HTERT RPE-1 (cell line): ENCODE results near the gene HTT.

Experiments used
- in situ Hi-C: fragments of 300-500 bp; cut with MboI; formaldehyde crosslinking; loops from 4 replicates; pipeline ENCODE4 v1.14.3; 2020; ENCODE audit warnings: low sequenced_read_pairs

Gene HTT

GRCh38 chr4:3198906-3199305 lies 124.4 kb downstream of the HTT start:
- in situ Hi-C loops, result no loop called here

- in situ Hi-C loops, result no loop called here
These were observed 125.4 kb downstream of the HTT start for GRCh38 chr4:3199653-3200422.

- in situ Hi-C loops, result no loop called here
These were observed 126.1 kb downstream of the HTT start for GRCh38 chr4:3200423-3201090.

GRCh38 chr4:3201718-3202702 lies 127.5 kb downstream of the HTT start:
- in situ Hi-C loops, result no loop called here

GRCh38 chr4:3202836-3203820 lies 128.6 kb downstream of the HTT start:
- in situ Hi-C loops, result no loop called here

DNA sequence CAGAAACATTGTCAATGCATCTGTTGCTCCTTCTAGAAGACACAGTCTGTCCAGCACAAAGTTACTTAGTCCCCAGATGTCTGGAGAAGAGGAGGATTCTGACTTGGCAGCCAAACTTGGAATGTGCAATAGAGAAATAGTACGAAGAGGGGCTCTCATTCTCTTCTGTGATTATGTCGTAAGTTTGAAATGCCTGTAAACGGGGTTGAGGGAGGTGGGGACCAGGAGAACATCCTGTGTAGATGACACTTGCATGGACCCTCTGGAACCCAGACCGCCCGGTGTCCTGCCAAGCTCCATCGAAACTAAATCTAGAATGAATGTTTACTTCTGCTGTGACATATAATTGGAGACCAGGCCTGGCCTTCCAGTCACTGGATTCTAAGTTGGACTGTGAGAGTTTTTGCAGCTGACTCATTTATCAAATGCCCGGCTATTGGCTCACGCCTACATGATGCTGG lies 129.5 kb downstream of the HTT start:
- in situ Hi-C loops, result no loop called here

DNA sequence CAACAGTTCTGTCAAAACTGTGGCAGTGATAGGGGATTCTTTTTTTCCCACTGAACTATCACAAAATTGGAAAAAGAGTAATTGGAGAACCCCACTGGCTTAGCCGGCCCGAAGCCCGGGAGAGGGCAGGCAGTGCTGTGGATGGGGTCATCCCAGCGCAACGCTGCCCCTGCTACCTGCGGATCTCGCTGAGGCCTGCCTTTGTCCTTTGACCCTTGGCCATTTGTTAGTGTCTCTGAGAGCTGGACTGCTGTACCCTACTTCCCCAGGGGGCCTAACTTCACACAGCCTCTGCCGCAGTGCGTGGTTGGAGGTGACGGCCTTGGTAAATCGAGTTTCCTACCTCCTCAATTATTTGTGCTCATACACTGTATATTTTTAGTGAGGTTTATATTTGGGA lies 131.5 kb downstream of the HTT start:
- in situ Hi-C loops, result no loop called here

GRCh38 chr4:3206439-3207100 lies 132.1 kb downstream of the HTT start:
- in situ Hi-C loops, result no loop called here

DNA sequence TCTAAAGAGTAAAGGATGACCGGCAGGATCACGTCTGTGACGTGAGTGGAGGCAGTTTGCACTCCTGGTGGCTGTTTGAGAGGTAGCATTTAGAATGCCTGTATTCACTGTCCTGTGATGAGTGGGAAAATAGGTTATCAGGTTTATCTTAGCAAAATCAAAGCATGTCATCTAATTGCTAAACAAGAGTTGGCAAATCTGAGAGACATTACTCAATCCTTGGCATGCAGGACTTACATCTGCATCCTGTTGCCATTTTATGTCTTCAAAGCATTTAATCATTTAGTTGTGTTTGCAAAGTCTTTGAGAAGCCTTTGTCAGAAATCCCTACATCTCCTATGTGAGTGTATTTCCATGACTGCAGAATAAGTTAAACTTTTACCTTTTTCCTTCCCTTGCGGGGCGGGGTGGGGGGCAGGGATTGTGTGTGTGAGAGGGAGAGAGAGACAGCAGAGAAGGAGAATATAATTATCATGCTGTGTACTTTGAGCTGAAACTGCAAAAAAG lies 133.1 kb downstream of the HTT start:
- in situ Hi-C loops, result no loop called here

DNA sequence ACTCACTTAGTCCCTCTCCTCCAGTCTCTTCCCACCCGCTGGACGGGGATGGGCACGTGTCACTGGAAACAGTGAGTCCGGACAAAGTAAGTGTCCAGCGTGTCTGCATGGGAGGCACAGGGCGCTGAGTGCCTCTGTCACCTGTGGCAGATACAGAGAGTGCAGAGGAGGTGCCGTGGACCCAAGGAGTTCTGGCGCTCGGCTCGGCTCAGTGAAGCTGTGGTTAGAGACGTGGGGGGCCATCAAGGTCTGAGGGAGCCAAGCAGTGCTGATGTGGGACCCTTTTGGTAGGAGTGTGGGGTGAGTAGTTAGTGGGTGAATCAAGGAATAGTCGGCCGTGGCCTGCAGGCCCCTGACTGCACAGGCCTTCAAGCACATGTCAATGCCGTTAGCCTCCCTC lies 134.3 kb downstream of the HTT start:
- in situ Hi-C loops, result no loop called here

DNA sequence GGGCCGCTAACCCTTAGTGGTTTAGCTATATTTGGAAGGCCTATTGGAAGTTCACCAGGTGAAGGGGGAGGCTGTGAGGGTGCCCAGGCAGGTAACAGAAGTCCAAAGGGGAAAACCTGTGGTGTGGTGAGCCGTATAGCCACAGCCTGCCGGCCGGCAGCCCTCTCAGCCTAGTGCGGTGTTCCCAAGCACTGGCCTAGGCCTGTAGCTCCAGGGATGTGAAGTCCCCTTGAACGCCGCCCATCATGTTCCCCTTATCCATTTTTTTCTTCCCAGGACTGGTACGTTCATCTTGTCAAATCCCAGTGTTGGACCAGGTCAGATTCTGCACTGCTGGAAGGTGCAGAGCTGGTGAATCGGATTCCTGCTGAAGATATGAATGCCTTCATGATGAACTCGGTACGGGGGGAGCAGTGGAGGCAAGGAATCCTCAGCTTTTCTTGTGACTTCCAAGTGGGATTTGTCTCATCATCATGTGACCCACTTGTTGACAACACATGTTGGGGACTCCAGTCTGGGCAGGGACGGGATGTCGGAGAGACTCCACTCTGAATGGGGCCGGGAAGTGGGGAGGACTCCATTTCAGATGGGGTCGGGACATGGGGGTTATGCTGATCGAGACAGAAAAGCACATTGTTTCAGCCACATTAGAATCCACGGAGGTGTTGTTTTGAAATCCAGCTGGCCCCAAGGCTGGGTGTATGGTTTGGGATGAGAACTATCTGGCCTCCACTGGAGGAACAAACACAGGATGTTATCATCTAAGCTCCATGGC lies 135.3 kb downstream of the HTT start:
- in situ Hi-C loops, result no loop called here

DNA sequence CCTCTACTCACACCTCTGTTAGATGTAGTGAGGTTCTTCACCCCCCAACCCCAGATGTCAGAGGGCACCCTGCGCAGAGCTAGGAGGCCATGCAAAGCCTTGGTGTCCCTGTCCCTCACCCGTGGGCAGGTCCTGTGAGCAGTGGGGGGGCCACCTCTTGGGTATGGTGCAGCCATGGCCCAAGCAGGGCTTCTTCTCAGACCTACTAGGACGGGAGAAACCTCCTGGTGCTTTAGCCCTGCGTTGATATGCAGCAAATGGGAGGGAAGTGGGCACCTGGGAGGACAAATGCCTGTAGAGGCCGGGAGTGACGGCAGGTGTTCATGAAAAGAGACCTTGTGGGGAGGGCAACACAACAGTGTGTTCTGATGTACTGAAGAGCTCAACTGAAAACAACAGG lies 136.0 kb downstream of the HTT start:
- in situ Hi-C loops, result no loop called here

DNA sequence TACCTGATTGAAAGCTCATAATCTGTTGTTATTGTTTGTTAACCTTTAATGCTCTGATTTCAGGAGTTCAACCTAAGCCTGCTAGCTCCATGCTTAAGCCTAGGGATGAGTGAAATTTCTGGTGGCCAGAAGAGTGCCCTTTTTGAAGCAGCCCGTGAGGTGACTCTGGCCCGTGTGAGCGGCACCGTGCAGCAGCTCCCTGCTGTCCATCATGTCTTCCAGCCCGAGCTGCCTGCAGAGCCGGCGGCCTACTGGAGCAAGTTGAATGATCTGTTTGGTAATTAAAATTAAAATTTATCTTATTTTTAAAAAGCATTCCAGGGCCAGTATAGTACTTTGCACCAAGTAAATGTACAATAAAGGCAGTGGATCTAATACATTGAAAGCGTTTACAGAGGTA lies 137.4 kb downstream of the HTT start:
- in situ Hi-C loops, result no loop called here

DNA sequence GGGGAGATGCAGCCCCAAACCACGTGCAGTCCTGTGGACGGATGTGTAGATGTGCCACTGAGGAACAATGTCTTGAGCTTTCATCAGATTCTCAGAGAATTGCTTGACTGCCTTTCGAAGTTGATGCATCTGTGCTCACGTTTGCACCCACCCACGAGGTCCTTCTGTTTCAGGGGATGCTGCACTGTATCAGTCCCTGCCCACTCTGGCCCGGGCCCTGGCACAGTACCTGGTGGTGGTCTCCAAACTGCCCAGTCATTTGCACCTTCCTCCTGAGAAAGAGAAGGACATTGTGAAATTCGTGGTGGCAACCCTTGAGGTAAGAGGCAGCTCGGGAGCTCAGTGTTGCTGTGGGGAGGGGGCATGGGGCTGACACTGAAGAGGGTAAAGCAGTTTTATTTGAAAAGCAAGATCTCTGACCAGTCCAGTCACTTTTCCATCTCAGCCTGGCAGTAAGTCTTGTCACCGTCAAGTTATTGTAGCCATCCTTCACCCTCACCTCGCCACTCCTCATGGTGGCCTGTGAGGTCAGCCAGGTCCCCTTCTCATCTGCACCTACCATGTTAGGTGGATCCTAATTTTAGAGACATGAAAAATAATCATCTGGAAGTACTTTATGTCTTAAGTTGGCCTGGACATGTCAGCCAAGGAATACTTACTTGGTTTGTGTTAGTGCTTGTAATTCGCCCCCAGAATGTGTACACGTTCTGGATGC lies 138.1 kb downstream of the HTT start:
- in situ Hi-C loops, result no loop called here

- in situ Hi-C loops, result no loop called here
These were observed 138.6 kb downstream of the HTT start for GRCh38 chr4:3213106-3213425.

- in situ Hi-C loops, result no loop called here
These were observed 139.3 kb downstream of the HTT start for GRCh38 chr4:3213661-3214250.

- in situ Hi-C loops, result no loop called here
These were observed 140.8 kb downstream of the HTT start for GRCh38 chr4:3215256-3215655.

- in situ Hi-C loops, result no loop called here
These were observed 141.3 kb downstream of the HTT start for GRCh38 chr4:3215733-3216132.
